ENCODE data around the gene NADK.
"Not testable (repeated sequence)": the region's sequence is repeated elsewhere in the genome, so short reads cannot be mapped to it uniquely, and the experiment has no call there.

The NADK gene

DNA sequence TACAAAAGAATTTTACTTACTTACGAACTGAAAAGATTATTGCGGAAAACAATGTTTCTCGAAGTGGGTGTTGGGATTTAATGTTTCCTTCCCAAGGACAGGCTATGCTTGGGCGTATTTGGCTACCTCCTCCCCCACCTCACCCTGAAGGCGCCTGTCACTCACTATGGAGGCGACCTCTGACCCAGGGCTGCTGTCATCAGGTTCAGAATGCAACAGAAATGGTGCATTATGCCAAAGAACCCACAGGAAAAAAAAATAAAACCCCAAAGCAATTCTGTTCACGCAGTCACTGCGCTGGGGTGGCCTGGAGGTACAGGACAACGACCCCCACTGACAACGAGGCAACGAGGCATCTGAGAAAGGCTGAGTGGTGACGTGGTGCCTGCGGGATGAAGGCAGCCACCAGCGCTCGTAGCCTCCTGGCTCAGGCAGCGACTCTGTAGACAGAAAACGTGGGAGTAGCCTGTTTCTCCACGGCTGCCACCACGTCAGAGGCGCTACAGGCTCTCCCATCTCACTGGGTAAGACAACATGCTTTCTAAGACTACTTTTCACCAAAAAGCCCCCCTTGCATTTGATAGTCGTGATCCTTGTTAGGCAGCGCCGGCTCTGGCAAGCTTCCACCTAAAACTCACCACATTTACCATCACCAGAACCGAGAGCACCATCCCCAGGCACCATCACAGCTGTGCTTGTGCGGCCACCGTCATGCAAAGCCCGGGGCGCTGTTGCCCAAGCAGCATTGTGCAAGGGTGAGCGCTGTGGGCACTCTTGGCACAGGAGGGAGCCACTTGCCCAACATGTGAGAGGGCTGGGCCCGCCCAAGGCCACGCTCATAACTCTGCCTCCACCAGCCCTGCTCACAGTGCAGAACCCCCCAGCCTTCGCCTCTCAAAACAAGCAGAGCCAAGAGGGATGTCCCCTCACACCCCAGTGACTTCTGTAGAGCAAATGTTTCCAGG, 14.3 kb downstream of the NADK start:
- no peak for DNase-seq (ENCODE audit: low read depth)

DNA sequence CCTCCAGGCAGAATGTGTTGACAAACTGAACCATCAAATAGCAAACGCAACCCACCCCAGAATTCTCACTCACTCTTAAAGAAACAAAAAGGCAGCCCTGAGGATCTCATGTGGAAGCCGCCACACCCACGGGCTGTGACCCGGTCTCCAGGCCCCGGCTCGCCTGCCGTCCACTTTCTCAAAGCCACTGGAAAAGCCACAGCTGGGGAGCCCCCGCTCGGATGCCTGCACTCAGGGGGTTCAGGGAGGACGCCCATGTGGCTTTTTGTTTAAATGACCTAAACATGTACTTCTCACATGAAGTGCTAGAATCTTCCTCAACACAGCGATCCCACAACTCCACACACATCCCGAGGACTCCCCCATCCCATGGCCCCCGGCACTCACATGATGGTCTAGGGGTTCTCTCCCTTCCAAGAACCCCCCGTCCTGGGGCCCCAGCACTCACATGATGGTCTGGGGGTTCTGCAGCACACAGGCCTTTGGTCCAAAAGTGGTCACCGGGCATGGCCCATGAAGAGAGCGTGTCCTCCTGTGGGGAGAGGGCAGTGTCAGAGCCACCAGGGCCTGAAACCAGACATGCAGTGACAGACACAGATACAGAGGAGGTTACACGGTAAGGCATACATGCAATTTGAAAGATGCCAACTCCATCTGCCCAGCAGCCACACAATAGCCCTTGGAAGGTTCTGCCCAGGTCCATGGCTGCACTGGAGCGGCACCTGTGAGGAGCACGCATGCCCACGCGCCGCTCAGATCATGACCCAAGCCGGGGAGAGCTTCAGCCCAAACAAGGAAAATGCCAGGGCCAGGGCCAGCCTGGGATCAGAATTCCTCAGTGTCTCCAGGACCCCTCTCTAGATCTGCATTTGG, 16.5 kb downstream of the NADK start:
- no peak for DNase-seq (ENCODE audit: low read depth)

DNA sequence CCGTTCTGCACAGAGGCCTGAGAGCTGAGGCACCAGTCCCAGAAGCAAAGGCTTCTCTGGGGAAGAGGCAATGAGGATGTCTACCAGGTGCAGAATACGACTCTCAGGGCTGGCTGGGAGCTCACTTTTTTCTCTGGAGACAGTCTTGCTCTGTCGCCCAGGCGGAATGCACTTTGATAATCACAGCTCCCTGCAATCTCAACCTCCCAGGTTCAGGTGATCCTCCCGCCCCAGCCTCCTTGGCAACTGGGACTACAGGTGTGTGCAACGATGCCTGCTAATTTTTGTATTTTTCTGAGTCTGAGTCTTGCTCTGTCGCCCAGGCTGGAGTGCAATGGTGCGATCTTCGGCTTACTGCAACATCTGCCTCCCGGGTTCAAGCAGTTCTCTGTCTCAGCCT, 17.6 kb downstream of the NADK start:
- no peak for DNase-seq (ENCODE audit: low read depth)

DNA sequence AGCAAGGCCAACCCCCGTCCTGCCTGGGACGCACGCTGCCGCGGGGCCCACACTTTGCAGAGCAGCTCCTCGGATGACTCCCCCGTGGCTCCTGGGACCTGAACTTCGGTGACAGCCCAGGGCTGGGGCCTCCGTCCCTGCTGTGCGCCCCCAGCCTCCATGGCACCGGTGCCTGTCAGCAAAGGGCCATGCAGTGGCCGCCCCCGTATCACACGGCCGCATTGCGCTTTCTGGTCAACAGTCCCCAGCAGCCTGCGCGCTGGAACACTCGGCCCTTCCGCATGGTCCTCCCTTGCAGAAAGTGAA, 18.0 kb downstream of the NADK start:
- DNase-seq (ENCODE audit: low read depth) = no peak

- DNase-seq (ENCODE audit: low read depth) = no peak
Measured at GRCh38 chr1:1759456-1760344, 18.6 kb downstream of the NADK start.

DNA sequence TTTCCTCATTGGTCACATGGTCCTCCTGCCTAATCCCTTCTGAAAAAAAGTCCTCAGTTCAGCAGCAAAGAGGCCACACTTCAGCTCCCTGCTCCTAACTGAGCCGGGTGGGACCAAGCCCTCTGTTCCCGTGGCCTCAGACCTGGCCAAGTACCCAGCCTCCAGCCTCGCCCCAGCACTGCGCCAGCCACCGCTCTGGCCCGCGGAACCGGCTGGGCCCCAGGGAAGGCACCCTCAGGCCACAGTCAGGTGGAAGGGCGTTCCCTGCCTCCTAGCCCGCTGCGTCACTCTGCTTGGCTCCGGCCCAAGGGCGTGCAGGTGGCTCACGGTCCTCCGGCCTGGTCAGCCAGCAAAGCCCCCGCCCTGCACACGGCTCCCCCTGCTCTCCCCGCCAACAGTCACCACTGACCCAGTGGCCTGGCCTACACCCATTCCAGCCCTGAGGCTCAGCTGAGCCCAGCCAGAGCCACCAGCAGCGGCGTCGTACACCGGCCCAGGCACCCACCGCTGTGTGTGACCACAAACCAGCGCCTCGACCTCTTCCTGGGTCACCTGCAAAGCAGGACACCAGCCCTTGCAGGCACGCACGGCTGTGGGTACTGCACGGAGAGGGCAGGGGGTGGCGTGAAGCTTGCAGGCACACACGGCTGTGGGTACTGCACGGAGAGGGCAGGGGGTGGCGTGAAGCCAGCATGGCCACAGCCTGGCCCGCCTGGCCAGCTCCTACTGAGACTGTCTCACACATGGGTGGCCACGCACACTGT, 19.4 kb downstream of the NADK start:
- DNase-seq (ENCODE audit: low read depth) = no peak

DNA sequence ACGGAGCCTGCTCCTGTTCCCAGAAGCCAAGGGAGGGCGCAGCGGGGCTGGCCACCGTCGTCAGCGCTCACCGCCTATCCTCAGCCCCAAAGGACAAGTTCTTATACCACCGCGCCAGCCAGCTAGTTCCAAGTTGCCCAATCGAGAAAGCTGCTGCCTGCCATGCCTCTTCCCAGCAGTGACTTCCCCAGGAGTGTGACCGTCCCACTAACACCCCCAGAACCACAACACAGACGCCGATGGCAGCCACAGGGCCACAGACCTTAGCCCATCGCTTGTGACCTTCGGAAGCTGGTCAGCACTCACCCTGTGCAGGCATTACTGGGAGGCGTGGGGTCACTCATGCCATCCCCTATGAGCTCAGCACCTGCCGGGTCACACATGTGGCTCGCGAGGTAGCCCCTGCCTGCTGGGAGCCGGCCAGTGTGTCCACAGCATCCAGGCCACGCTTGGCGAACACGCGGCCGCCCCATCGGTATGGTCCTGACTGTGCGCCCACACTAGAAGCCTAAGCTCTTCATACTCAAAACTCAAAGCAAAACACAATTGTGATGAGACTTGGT, 20.1 kb downstream of the NADK start:
- no peak for DNase-seq (ENCODE audit: low read depth)

DNA sequence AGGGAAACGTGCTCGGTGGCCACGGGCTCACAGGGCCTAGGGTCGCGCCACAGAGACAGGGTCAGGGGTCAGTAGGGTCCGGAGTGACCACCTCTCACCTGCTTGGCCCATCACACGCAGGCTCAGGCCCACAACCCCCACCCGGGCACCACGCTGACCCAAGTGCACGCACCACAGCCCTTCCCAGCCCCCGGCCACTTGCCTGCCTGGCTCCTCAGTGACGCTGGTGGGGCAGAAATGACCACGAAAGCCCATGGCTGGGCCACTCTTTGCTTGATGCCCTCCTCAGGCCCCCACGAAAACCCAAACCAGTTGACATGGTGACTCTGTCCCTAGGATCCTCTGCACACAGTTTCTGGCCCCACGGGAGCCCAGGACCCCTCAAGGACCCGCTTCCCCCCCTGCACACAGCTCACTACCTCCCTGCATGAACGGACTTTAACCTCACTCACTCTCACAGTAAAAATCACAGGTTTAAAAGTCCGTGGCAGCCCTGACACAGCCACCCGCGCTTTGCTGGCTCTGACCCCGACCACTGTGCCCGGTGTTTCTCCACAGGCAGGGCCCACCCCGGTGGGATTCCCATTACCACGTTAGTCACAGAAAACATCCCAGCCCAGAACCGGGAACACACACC, 20.7 kb downstream of the NADK start:
- no peak for DNase-seq (ENCODE audit: low read depth)

- no peak for DNase-seq (ENCODE audit: low read depth)
Measured at GRCh38 chr1:1756661-1757421, 21.4 kb downstream of the NADK start.

DNA sequence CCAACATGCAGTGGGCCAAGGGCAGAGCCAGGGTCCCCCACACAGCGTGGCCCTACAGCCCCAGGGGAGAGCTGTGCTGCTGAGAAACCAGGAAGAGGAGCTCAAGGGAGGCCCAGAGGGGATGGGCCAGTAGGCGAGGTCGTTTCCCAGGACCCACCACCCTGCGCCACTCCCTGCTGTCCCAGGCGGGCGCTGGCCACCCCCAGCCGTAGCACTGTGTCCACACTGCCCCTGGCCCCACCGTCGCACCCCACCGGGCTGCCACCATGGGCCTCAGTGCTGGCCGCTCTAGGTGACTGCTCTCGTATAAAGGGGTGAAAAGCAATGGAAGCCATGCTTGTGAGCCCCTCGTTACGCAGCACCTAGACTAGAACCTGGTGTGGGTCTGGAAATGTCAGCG, 22.4 kb downstream of the NADK start:
- DNase-seq (ENCODE audit: low read depth) = no peak

DNA sequence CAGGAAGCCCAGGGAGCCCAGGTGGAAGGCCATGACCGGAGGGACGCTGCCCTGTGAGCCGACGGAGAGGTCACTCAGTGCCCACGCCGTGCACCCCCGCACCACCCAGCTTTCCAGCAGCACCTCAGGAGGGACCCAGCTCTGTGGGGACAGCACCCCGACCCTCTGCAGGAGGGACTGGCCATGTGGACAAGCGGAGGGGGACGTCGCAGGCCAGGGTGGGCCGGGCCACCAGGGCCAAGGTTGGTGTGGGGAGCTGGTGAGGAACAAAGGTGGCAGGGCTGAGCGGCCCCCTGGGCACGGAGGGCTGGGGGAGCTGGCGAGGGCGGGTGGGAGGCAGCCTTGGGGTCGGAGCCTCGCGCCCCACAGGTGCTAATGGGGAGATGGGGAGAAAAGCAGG, 22.8 kb downstream of the NADK start:
- DNase-seq (ENCODE audit: low read depth) = no peak

DNA sequence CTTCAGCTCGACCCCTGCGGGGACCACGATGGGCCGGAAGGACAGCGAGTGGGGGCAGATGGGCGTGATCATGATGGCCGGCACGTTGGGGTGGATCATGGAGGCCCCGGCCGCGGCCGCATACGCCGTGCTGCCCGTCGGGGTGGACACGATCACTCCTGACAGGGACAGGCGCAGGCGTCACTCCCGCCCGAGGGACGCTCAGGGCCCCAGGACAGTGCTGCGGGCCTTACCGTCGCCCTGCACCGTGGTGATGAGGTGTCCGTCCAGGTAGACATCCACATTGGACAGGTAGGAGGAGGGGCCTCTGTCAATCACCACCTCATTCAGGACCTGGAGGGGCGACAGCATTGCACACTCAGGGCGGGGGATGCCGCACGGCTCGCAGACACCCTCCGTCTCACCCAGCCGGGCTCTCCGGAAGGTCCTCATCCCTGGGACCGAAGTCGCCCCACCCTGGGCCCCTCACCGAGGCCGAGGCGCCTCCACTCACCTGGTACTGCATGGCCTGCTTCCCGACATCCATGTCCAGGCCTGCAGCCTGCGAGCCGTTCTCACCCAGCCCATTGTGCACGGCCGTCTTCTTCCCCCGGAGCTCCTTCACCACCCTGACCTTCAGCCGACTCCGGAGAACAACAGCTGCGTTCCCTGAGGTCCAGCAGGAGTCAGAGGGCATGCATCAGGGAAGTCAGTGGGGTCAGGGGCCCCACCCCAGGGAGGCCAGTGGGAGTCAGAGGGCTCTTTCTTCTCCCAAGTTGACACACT, 24.0 kb downstream of the NADK start:
- DNase-seq (ENCODE audit: low read depth) = no peak

- no peak for DNase-seq (ENCODE audit: low read depth)
Measured at GRCh38 chr1:1753607-1754005, 24.7 kb downstream of the NADK start.

GRCh38 chr1:1752636-1753606, 25.3 kb downstream of the NADK start:
- no peak for DNase-seq (ENCODE audit: low read depth)

DNA sequence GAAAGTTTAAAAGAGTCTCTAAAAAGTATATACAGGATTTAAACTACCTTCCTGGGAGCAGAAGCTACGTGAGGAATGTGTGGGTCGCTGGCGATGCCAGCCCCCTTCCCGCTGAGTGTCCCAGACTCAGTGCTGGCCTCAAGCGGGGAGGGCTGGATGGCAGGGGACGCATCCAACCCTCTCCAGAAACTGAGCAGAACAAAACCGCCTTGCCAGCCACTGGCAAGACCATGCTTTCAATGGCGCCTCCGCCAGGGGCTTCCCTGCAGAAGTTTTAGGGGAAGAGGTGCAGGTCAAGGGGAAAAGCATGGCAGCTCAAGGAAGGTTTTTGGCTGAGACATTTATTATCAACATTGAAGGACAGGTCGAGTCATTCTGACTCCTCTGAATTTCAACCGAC, 26.1 kb downstream of the NADK start:
- DNase-seq (ENCODE audit: low read depth) = no peak

- DNase-seq (ENCODE audit: low read depth) = not testable (repeated sequence)
Measured at GRCh38 chr1:1749941-1750340, 28.3 kb downstream of the NADK start.

GRCh38 chr1:1748686-1749321, 29.5 kb downstream of the NADK start:
- DNase-seq (ENCODE audit: low read depth) = no peak

Measured in T-helper 22 cell (primary cell).